PC-9 (cell line): ENCODE measurements around the gene HEY2. TPM values are rescaled to one million over a fixed set of nuclear protein-coding genes. Genes with fewer than 3 reads are reported as not detected.

ENCODE experiments used
- BruUV-seq: library from RNA; stranded (reverse); fragments of 400-500 nt; replicated peaks from 2 replicates; lab custom pipeline; 2021; lab: Mats Ljungman, UMichigan
- CTCF ChIA-PET: fragments of 300-600 bp; sonication (Branson Sonifier 250); formaldehyde crosslinking; loops from one replicate; lab custom pipeline; 2022; ENCODE audit warnings: antibody characterized with exemption; lab: Charles Lee
- POLR2A ChIA-PET: fragments of 300-600 bp; sonication (Branson Sonifier 250); formaldehyde crosslinking; loops from one replicate; lab custom pipeline; 2022; ENCODE audit warnings: antibody characterized with exemption; ENCODE audit not compliant: unreplicated experiment; lab: Charles Lee
- DNase-seq, 2 experiments: peaks; one replicate each; pipeline versions ENCODE4 v3.0.0 to v3.0.0-alpha.2; 2015 to 2022; ENCODE audit warnings: mixed read lengths in 1 of 2
- H2AFZ ChIP-seq: fragments of 200-600 bp; sonication (generic); 2 replicates; pipeline ENCODE4 v1.8.1; 2017; ENCODE audit warnings: antibody characterized with exemption
- H3F3A ChIP-seq: fragments of 200-600 bp; sonication (generic); 2 replicates; pipeline ENCODE4 v1.8.1; 2017; ENCODE audit warnings: antibody characterized with exemption, mild to moderate bottlenecking, low read depth; ENCODE audit not compliant: insufficient read depth
- H3K27ac ChIP-seq: fragments of 200-600 bp; sonication (generic); 2 replicates; pipeline ENCODE4 v1.6.1; 2016; ENCODE audit warnings: mixed run types
- H3K27me3 ChIP-seq: fragments of 200-600 bp; sonication (generic); 2 replicates; pipeline ENCODE4 v1.6.1; 2016; ENCODE audit warnings: low read depth, mixed run types; ENCODE audit not compliant: insufficient read depth
- H3K36me3 ChIP-seq: fragments of 200-600 bp; sonication (generic); 2 replicates; pipeline ENCODE4 v1.6.1; 2016; ENCODE audit warnings: low read depth, mixed run types
- H3K4me1 ChIP-seq: fragments of 200-600 bp; sonication (generic); replicated peaks from 2 replicates; pipeline ENCODE4 v1.6.1; 2016; ENCODE audit warnings: mixed run types; ENCODE audit not compliant: insufficient read depth
- H3K4me2 ChIP-seq: fragments of 200-600 bp; sonication (generic); 2 replicates; pipeline ENCODE4 v1.6.1; 2017; ENCODE audit warnings: mixed run types
- H3K4me3 ChIP-seq: fragments of 200-600 bp; sonication (generic); 2 replicates; pipeline ENCODE4 v1.6.1; 2016; ENCODE audit warnings: mixed run types
- H3K79me2 ChIP-seq: fragments of 200-600 bp; sonication (generic); 2 replicates; pipeline ENCODE4 v1.6.1; 2017; ENCODE audit warnings: low read depth, mixed run types
- H3K9me2 ChIP-seq: fragments of 200-600 bp; sonication (generic); 2 replicates; pipeline ENCODE4 v1.8.1; 2017; ENCODE audit warnings: mild to moderate bottlenecking; ENCODE audit not compliant: insufficient read depth
- H3K9me3 ChIP-seq: fragments of 200-600 bp; sonication (generic); 2 replicates; pipeline ENCODE4 v1.8.1; 2016; ENCODE audit warnings: low read depth; ENCODE audit not compliant: insufficient read depth
- H4K20me1 ChIP-seq: fragments of 200-600 bp; sonication (generic); 2 replicates; pipeline ENCODE4 v1.8.1; 2017; ENCODE audit not compliant: insufficient read depth
- CTCF ChIP-seq: fragments of 200-600 bp; sonication (generic); conservative IDR thresholded peaks from 2 replicates; pipeline ENCODE4 v1.6.1; 2017; ENCODE audit warnings: mixed run types, antibody characterized with exemption, mild to moderate bottlenecking, moderate library complexity
- EZH2 ChIP-seq: fragments of 200-600 bp; sonication (generic); IDR thresholded peaks from 2 replicates; pipeline ENCODE4 v1.8.0; 2017; ENCODE audit warnings: antibody characterized with exemption, low read depth
- intact Hi-C: fragments of 100-400 bp; cut with micrococcal nuclease; formaldehyde crosslinking; loops from one replicate; pipeline ENCODE4 v1.10.0; 2022; ENCODE audit not compliant: unreplicated experiment
- total RNA-seq: library from RNA; stranded (reverse); gene quantifications from 2 replicates; pipeline ENCODE4 v1.2.3, GENCODE V29; 2021

The HEY2 gene
- total RNA-seq, 1 experiment from 2014 or later: not detected

- no TSS peak for BruUV-seq
- H3F3A ChIP-seq: no peaks in the 10 kb centered on the region
- no peaks in the 10 kb centered on the region for H3K36me3 ChIP-seq
- H4K20me1 ChIP-seq: no peaks in the 10 kb centered on the region
- no peaks in the 10 kb centered on the region for H3K9me3 ChIP-seq
- no peaks in the 10 kb centered on the region for H3K79me2 ChIP-seq
- H3K9me2 ChIP-seq: no peaks in the 10 kb centered on the region
- no peak overlapping the region for H2AFZ ChIP-seq
- TF ChIP-seq CTCF (no peak), EZH2 (no peak)
- no peaks in the 10 kb centered on the region for H3K27me3 ChIP-seq
- H3K4me2 ChIP-seq: no peak overlapping the region
- H3K4me1 ChIP-seq: no peaks in the 10 kb centered on the region
- no peak overlapping the region for H3K4me3 ChIP-seq
- ChIA-PET POLR2A (no interaction called here), CTCF (no interaction called here)
- intact Hi-C loops: no loop called here
- no peak overlapping the region for H3K27ac ChIP-seq
- no peak for DNase-seq
Observed at GRCh38 chr6:125759184-125759902, 9.9 kb downstream of the HEY2 start.

GRCh38 chr6:125759959-125760457 is 10.6 kb downstream of the HEY2 start:
- H3K79me2 ChIP-seq: no peaks in the 10 kb centered on the region
- no peaks in the 10 kb centered on the region for H4K20me1 ChIP-seq
- no peak overlapping the region for H3K27ac ChIP-seq
- H3F3A ChIP-seq: no peaks in the 10 kb centered on the region
- no peak overlapping the region for H2AFZ ChIP-seq
- no peaks in the 10 kb centered on the region for H3K36me3 ChIP-seq
- H3K9me3 ChIP-seq: no peaks in the 10 kb centered on the region
- no peak overlapping the region for H3K4me2 ChIP-seq
- TF ChIP-seq EZH2 (no peak), CTCF (no peak)
- BruUV-seq: no TSS peak
- intact Hi-C loops: no loop called here
- no peaks in the 10 kb centered on the region for H3K4me1 ChIP-seq
- H3K4me3 ChIP-seq: no peak overlapping the region
- ChIA-PET POLR2A (interaction anchor here (0.7 kb wide), 1 partner anchor 693 kb away, joined by 4 read pairs; no protein-coding TSS in a partner anchor), CTCF (no interaction called here)
- no peak for DNase-seq
- no peaks in the 10 kb centered on the region for H3K27me3 ChIP-seq
- no peaks in the 10 kb centered on the region for H3K9me2 ChIP-seq

- H3K27me3 ChIP-seq: no peaks in the 10 kb centered on the region
- no peaks in the 10 kb centered on the region for H3K9me2 ChIP-seq
- no peaks in the 10 kb centered on the region for H3K36me3 ChIP-seq
- no peaks in the 10 kb centered on the region for H3K79me2 ChIP-seq
- TF ChIP-seq EZH2 (no peak), CTCF (no peak)
- POLR2A ChIA-PET: no interaction called here
- DNase-seq: no peak
- intact Hi-C loops: no loop called here
- H3K4me1 ChIP-seq: no peaks in the 10 kb centered on the region
- CTCF ChIA-PET: no interaction called here
- H3F3A ChIP-seq: no peaks in the 10 kb centered on the region
- H3K4me2 ChIP-seq: no peak overlapping the region
- no peak overlapping the region for H3K27ac ChIP-seq
- H4K20me1 ChIP-seq: no peaks in the 10 kb centered on the region
- no peak overlapping the region for H2AFZ ChIP-seq
- H3K4me3 ChIP-seq: no peak overlapping the region
- no TSS peak for BruUV-seq
- no peaks in the 10 kb centered on the region for H3K9me3 ChIP-seq
Observed at GRCh38 chr6:125764121-125764671, 14.8 kb downstream of the HEY2 start.
